Measurements from ENCODE around the gene FOXO6.
"Not testable (repeated sequence)": the region's sequence is repeated elsewhere in the genome, so short reads cannot be mapped to it uniquely, and the experiment has no call there.

Gene FOXO6

GRCh38 chr1:41322101-41322661 is 39.1 kb upstream of the FOXO6 start:
- no peaks in the 10 kb centered on the region for H3K27me3 Mint-ChIP-seq
- H3K9me3 Mint-ChIP-seq: no peaks in the 10 kb centered on the region
- no peak overlapping the region for H3K27ac Mint-ChIP-seq (ENCODE audit: low read depth)
- H3K4me1 Mint-ChIP-seq: no peaks in the 10 kb centered on the region
- DNase-seq (ENCODE audit: low spot score in 2 of 2) (no peak), ATAC-seq (replicated peaks; ENCODE audit: extremely low read depth, poor library complexity, severe bottlenecking) (no peak)
- H3K36me3 Mint-ChIP-seq (ENCODE audit: insufficient read depth): no peaks in the 10 kb centered on the region
- H3K4me3 Mint-ChIP-seq: no peak overlapping the region

GRCh38 chr1:41322835-41323234 is 38.4 kb upstream of the FOXO6 start:
- no peak for DNase-seq (ENCODE audit: low spot score in 2 of 2)
- H3K27me3 Mint-ChIP-seq: no peaks in the 10 kb centered on the region
- H3K4me1 Mint-ChIP-seq: no peaks in the 10 kb centered on the region
- H3K36me3 Mint-ChIP-seq (ENCODE audit: insufficient read depth): no peaks in the 10 kb centered on the region
- ATAC-seq (replicated peaks; ENCODE audit: extremely low read depth, poor library complexity, severe bottlenecking): no peak
- H3K9me3 Mint-ChIP-seq: no peaks in the 10 kb centered on the region
- no peak overlapping the region for H3K27ac Mint-ChIP-seq (ENCODE audit: low read depth)
- H3K4me3 Mint-ChIP-seq: no peak overlapping the region

- no peak overlapping the region for H3K4me3 Mint-ChIP-seq
- H3K9me3 Mint-ChIP-seq: no peaks in the 10 kb centered on the region
- DNase-seq (ENCODE audit: low spot score in 2 of 2): no peak
- no peak for ATAC-seq (replicated peaks; ENCODE audit: extremely low read depth, poor library complexity, severe bottlenecking)
- H3K4me1 Mint-ChIP-seq: no peaks in the 10 kb centered on the region
- no peaks in the 10 kb centered on the region for H3K27me3 Mint-ChIP-seq
- no peak overlapping the region for H3K27ac Mint-ChIP-seq (ENCODE audit: low read depth)
- H3K36me3 Mint-ChIP-seq (ENCODE audit: insufficient read depth): no peaks in the 10 kb centered on the region
These were observed 38.0 kb upstream of the FOXO6 start for GRCh38 chr1:41323243-41323642.

- no peak for ATAC-seq (replicated peaks; ENCODE audit: extremely low read depth, poor library complexity, severe bottlenecking)
- Mint-ChIP-seq H3K4me1 (no peaks in the 10 kb centered on the region), H3K27ac (ENCODE audit: low read depth) (no peak overlapping the region), H3K27me3 (no peaks in the 10 kb centered on the region), H3K4me3 (no peak overlapping the region), H3K36me3 (ENCODE audit: insufficient read depth) (no peaks in the 10 kb centered on the region), H3K9me3 (no peaks in the 10 kb centered on the region)
- no peak for DNase-seq (ENCODE audit: low spot score in 2 of 2)
These were observed 35.4 kb upstream of the FOXO6 start for GRCh38 chr1:41325801-41326200.

- no peak overlapping the region for H3K27ac Mint-ChIP-seq (ENCODE audit: low read depth)
These were observed 33.7 kb upstream of the FOXO6 start for GRCh38 chr1:41327383-41327999.

GRCh38 chr1:41328001-41328615 is 33.1 kb upstream of the FOXO6 start:
- no peaks in the 10 kb centered on the region for H3K9me3 Mint-ChIP-seq
- ATAC-seq (replicated peaks; ENCODE audit: extremely low read depth, poor library complexity, severe bottlenecking): no peak
- H3K27me3 Mint-ChIP-seq: peaks cover 4% of the 10 kb centered on the region
- H3K27ac Mint-ChIP-seq (ENCODE audit: low read depth): no peak overlapping the region
- no peak overlapping the region for H3K4me3 Mint-ChIP-seq
- no peaks in the 10 kb centered on the region for H3K36me3 Mint-ChIP-seq (ENCODE audit: insufficient read depth)
- no peaks in the 10 kb centered on the region for H3K4me1 Mint-ChIP-seq
- peak in 1 of 2 donors; percentile 8 for DNase-seq (ENCODE audit: low spot score in 2 of 2)

More at GRCh38 chr1:41327383-41327999, 33.7 kb upstream of the FOXO6 start:
- Mint-ChIP-seq H3K9me3 (no peaks in the 10 kb centered on the region), H3K4me1 (no peaks in the 10 kb centered on the region), H3K4me3 (no peak overlapping the region), H3K27me3 (no peaks in the 10 kb centered on the region), H3K36me3 (ENCODE audit: insufficient read depth) (no peaks in the 10 kb centered on the region)
- DNase-seq (ENCODE audit: low spot score in 2 of 2) (peak in 1 of 2 donors; percentile 3), ATAC-seq (replicated peaks; ENCODE audit: extremely low read depth, poor library complexity, severe bottlenecking) (no peak)

- H3K4me3 Mint-ChIP-seq: no peak overlapping the region
- no peaks in the 10 kb centered on the region for H3K9me3 Mint-ChIP-seq
- no peaks in the 10 kb centered on the region for H3K36me3 Mint-ChIP-seq (ENCODE audit: insufficient read depth)
- DNase-seq (ENCODE audit: low spot score in 2 of 2) (peak in 1 of 2 donors; percentile 2), ATAC-seq (replicated peaks; ENCODE audit: extremely low read depth, poor library complexity, severe bottlenecking) (no peak)
- H3K27ac Mint-ChIP-seq (ENCODE audit: low read depth): no peak overlapping the region
- H3K27me3 Mint-ChIP-seq: peaks cover 8% of the 10 kb centered on the region
- no peaks in the 10 kb centered on the region for H3K4me1 Mint-ChIP-seq
These were observed 32.2 kb upstream of the FOXO6 start for GRCh38 chr1:41328780-41329640.

- Mint-ChIP-seq H3K4me3 (no peak overlapping the region), H3K36me3 (ENCODE audit: insufficient read depth) (no peaks in the 10 kb centered on the region), H3K9me3 (no peaks in the 10 kb centered on the region), H3K27me3 (peaks cover 8% of the 10 kb centered on the region), H3K27ac (ENCODE audit: low read depth) (no peak overlapping the region), H3K4me1 (no peaks in the 10 kb centered on the region)
- no peak for ATAC-seq (replicated peaks; ENCODE audit: extremely low read depth, poor library complexity, severe bottlenecking)
- no peak for DNase-seq (ENCODE audit: low spot score in 2 of 2)
These were observed 31.3 kb upstream of the FOXO6 start for GRCh38 chr1:41329662-41330587.

GRCh38 chr1:41330588-41331545 is 30.4 kb upstream of the FOXO6 start:
- no peaks in the 10 kb centered on the region for H3K36me3 Mint-ChIP-seq (ENCODE audit: insufficient read depth)
- peaks cover 11% of the 10 kb centered on the region for H3K27me3 Mint-ChIP-seq
- DNase-seq (ENCODE audit: low spot score in 2 of 2) (no peak), ATAC-seq (replicated peaks; ENCODE audit: extremely low read depth, poor library complexity, severe bottlenecking) (no peak)
- H3K27ac Mint-ChIP-seq (ENCODE audit: low read depth): no peak overlapping the region
- no peaks in the 10 kb centered on the region for H3K9me3 Mint-ChIP-seq
- H3K4me3 Mint-ChIP-seq: no peak overlapping the region
- no peaks in the 10 kb centered on the region for H3K4me1 Mint-ChIP-seq

GRCh38 chr1:41331546-41331917 is 29.7 kb upstream of the FOXO6 start:
- H3K36me3 Mint-ChIP-seq (ENCODE audit: insufficient read depth): no peaks in the 10 kb centered on the region
- no peaks in the 10 kb centered on the region for H3K9me3 Mint-ChIP-seq

GRCh38 chr1:41332161-41332560 is 29.1 kb upstream of the FOXO6 start:
- H3K4me3 Mint-ChIP-seq; H3K9me3 Mint-ChIP-seq; DNase-seq (ENCODE audit: low spot score in 2 of 2); H3K36me3 Mint-ChIP-seq (ENCODE audit: insufficient read depth); H3K27ac Mint-ChIP-seq (ENCODE audit: low read depth); H3K4me1 Mint-ChIP-seq; ATAC-seq (replicated peaks; ENCODE audit: extremely low read depth, poor library complexity, severe bottlenecking): not testable (repeated sequence)
- peaks cover 24% of the 10 kb centered on the region for H3K27me3 Mint-ChIP-seq

More at GRCh38 chr1:41331546-41331917, 29.7 kb upstream of the FOXO6 start:
- H3K4me1 Mint-ChIP-seq: no peaks in the 10 kb centered on the region
- no peak for DNase-seq (ENCODE audit: low spot score in 2 of 2)
- no peak overlapping the region for H3K4me3 Mint-ChIP-seq
- peaks cover 18% of the 10 kb centered on the region for H3K27me3 Mint-ChIP-seq
- no peak overlapping the region for H3K27ac Mint-ChIP-seq (ENCODE audit: low read depth)
- no peak for ATAC-seq (replicated peaks; ENCODE audit: extremely low read depth, poor library complexity, severe bottlenecking)

All from central memory CD8-positive, alpha-beta T cell (primary cell).